Liver (tissue), 3 donors: ENCODE data around the gene GRIP1.

Source experiments
- FOXA1 ChIP-seq: IDR thresholded peaks from 2 replicates; pipeline ENCODE4 v1.6.1; 2016; ENCODE audit warnings: antibody characterized with exemption
- RAD21 ChIP-seq, 2 donors: IDR thresholded peaks; 2 replicates each; pipeline ENCODE4 v1.6.1; 2016; ENCODE audit warnings: antibody characterized with exemption in 2 of 2, mild to moderate bottlenecking in 2 of 2
- RXRA ChIP-seq, 2 donors: IDR thresholded peaks; 2 replicates each; pipeline ENCODE4 v1.6.1; 2017 to 2018; ENCODE audit warnings: antibody characterized with exemption in 2 of 2, mild to moderate bottlenecking in 1 of 2
- TAF1 ChIP-seq: conservative IDR thresholded peaks from 2 replicates; pipeline ENCODE4 v1.6.1; 2016; ENCODE audit warnings: antibody characterized with exemption, mild to moderate bottlenecking
- YY1 ChIP-seq: IDR thresholded peaks from 2 replicates; pipeline ENCODE4 v1.6.1; 2016; ENCODE audit warnings: antibody characterized with exemption, mild to moderate bottlenecking
- TF ChIP-seq, protein P1 (sequence below): fragments of 150-350 bp; IDR thresholded peaks from 2 replicates; pipeline ENCODE4 v1.5.1; 2017; ENCODE audit warnings: improper control_type of control experiment, low read depth, low read length; ENCODE audit not compliant: missing input control
- TF ChIP-seq, protein P2 (sequence below): IDR thresholded peaks from 2 replicates; pipeline ENCODE4 v1.6.1; 2016; ENCODE audit warnings: antibody characterized with exemption, mild to moderate bottlenecking
- donor health status: healthy.
- donor health status: healthy.

DNA sequence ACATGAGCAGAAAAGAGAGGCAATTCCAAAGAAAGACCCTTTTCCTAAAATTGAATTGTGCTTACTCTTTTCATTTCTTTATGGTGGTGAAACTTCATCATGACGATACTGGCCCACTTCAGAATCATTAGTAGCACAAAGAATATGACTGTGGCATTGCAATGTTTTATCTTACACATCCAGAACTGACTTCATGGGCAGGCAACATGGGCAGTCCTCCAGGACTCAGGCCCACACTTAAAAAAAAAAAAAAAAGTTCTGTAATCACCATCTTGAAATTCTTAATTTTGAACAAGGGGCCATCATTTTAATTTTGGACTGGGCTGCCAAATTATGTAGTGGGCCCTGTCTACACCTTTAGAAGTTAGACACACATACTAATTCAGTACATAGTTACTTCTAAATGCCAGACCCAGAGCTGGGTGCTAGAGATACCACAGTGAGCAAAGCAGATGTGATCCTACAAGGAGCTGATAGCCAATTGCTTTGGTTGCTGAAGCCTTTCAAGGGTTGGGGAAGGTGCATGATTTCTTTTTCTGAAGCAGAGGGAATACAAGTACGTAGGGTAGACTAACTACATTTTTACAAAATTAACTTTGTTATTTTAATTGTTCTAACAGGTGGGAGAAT, 341.4 kb downstream of the GRIP1 start:
- TF ChIP-seq, protein P1, sequence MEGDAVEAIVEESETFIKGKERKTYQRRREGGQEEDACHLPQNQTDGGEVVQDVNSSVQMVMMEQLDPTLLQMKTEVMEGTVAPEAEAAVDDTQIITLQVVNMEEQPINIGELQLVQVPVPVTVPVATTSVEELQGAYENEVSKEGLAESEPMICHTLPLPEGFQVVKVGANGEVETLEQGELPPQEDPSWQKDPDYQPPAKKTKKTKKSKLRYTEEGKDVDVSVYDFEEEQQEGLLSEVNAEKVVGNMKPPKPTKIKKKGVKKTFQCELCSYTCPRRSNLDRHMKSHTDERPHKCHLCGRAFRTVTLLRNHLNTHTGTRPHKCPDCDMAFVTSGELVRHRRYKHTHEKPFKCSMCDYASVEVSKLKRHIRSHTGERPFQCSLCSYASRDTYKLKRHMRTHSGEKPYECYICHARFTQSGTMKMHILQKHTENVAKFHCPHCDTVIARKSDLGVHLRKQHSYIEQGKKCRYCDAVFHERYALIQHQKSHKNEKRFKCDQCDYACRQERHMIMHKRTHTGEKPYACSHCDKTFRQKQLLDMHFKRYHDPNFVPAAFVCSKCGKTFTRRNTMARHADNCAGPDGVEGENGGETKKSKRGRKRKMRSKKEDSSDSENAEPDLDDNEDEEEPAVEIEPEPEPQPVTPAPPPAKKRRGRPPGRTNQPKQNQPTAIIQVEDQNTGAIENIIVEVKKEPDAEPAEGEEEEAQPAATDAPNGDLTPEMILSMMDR, result no peak
- TF ChIP-seq YY1 (no peak), FOXA1 (no peak), TAF1 (no peak), RAD21 (IDR thresholded peaks at IDR 0.05) (no peak), RXRA (IDR thresholded peaks at IDR 0.05) (no peak)
- TF ChIP-seq, protein P2, sequence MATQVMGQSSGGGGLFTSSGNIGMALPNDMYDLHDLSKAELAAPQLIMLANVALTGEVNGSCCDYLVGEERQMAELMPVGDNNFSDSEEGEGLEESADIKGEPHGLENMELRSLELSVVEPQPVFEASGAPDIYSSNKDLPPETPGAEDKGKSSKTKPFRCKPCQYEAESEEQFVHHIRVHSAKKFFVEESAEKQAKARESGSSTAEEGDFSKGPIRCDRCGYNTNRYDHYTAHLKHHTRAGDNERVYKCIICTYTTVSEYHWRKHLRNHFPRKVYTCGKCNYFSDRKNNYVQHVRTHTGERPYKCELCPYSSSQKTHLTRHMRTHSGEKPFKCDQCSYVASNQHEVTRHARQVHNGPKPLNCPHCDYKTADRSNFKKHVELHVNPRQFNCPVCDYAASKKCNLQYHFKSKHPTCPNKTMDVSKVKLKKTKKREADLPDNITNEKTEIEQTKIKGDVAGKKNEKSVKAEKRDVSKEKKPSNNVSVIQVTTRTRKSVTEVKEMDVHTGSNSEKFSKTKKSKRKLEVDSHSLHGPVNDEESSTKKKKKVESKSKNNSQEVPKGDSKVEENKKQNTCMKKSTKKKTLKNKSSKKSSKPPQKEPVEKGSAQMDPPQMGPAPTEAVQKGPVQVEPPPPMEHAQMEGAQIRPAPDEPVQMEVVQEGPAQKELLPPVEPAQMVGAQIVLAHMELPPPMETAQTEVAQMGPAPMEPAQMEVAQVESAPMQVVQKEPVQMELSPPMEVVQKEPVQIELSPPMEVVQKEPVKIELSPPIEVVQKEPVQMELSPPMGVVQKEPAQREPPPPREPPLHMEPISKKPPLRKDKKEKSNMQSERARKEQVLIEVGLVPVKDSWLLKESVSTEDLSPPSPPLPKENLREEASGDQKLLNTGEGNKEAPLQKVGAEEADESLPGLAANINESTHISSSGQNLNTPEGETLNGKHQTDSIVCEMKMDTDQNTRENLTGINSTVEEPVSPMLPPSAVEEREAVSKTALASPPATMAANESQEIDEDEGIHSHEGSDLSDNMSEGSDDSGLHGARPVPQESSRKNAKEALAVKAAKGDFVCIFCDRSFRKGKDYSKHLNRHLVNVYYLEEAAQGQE, result no peak
